GM21529 (cell line): Measurements from ENCODE around the gene CITED1.
A peak's percentile ranks its signal among the peaks of the same experiment; 100 is the strongest.
"Not testable (repeated sequence)": the region's sequence is repeated elsewhere in the genome, so short reads cannot be mapped to it uniquely, and the experiment has no call there.

ENCODE experiments used
- ATAC-seq: cut with Tn5 transposase; IDR thresholded peaks from one replicate; pipeline ENCODE4 v1.9.1; 2021; ENCODE audit not compliant: unreplicated experiment

CITED1 gene, protein sequence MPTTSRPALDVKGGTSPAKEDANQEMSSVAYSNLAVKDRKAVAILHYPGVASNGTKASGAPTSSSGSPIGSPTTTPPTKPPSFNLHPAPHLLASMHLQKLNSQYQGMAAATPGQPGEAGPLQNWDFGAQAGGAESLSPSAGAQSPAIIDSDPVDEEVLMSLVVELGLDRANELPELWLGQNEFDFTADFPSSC

GRCh38 chrX:72305286-72306084 is at the start of gene CITED1:
Gene CITED1, minus strand, starts transcription at chrX:72305914. Its CDS starts 3,045 bp downstream, at chrX:72302869.
- ATAC-seq: no peak

- ATAC-seq: no peak
Measured at GRCh38 chrX:72352786-72353185, 47.1 kb upstream of the CITED1 start.

GRCh38 chrX:72351606-72352334 is 46.1 kb upstream of the CITED1 start:
- no peak for ATAC-seq

DNA sequence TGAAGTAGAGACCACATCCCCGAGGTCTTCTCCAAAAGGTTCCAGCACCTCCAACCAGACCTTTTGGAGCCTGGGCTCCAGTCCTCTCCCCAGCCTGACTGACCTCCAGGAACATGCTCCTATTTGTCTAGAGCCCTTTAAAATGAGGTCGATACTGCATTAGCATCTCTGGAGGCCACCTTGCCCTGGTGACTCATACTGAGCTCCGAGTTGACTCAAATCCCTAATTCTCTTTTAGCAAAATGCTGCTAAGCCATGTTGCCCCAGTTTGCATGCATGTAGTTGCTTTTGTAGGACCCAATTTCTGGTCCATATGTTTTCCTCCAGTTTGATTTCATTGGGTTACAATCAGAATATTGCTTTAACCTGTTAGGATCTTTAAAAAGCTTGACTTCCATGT is 43.5 kb upstream of the CITED1 start:
- ATAC-seq: peak; percentile 97

DNA sequence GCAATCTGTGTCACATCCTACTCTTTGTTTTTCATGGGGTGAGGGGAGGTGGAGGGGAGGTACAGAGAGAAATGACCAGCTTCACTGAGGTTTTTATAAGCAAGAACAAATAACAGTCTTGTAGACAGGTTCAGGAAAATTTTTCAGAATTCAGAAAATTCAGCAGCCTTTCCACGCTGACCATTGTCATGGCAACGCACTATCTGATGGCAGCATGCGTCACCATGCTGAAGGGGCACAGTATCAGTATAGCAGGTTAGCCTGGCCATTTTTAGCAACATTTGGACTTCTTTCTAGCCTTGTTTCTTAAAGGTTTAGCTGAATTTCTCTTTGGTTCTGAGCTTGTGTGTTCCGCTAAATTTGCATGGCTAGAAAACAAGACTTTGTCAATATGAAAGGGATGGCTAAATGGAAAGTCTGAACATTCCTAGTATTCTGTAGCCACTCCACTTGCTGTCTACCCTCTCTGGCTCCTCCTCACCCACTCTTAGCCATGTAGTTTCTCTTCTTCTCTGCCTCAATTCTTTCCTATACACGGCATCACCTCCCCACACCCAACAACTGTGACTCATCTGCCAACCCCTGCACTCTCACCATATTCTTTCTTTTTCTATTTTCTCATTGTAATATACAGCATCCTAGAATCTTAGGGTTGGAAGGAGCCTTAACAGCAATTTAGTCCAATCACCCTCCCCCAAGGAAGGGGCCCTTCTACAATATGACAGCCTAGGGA is 42.7 kb upstream of the CITED1 start:
- no peak for ATAC-seq

DNA sequence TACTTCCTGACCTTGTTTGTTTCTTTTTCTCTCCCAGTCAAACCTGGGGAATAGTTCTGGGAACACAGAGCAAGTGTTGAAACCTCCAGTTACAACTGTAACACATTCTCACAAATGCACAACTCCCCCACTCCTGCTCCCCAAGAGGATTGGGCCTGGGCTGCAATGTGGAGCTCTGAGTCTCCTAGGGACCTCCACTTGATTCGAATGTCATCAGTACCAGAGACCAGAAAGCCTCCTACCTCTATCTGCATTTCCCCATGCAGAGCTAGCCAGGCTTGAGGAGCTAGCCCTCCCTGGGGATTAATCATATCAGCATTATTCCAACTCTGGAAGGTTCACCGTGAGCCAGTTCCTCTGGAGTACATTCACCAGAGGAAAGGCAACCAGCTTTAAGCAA is 41.7 kb upstream of the CITED1 start:
- no peak for ATAC-seq

DNA sequence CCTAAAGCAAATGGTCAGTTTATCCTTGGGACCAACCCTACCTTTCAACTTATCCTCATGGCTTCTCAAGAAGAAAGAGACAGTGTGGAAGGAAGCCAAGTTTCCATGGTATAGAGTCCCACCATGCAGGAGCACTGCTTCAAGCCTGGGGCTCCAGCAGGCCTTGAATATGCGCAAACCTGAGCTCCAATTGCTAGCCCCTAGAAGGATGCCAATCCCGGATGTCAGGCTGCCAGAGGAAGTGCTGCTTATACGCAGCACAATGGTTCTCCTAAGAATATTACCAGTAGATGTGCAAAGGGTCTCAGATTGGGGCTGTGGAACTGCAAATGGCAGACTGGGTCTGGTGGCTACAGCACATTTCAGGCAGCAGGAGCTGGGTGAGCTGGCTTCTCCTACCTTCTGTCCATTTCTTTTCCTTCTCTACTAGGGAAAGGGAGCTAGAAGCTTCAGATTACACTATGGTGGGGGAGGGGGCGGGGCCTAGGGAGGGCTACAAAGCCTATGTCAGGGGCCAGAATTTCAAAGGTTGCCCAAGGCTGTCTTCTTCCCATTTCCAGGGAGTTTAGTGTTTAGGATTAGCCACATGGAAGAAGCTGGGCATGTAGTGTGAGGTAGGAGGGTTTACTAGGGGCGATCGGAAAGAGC is 40.7 kb upstream of the CITED1 start:
- no peak for ATAC-seq

- ATAC-seq: no peak
Measured at GRCh38 chrX:72340626-72341025, 34.9 kb upstream of the CITED1 start.

DNA sequence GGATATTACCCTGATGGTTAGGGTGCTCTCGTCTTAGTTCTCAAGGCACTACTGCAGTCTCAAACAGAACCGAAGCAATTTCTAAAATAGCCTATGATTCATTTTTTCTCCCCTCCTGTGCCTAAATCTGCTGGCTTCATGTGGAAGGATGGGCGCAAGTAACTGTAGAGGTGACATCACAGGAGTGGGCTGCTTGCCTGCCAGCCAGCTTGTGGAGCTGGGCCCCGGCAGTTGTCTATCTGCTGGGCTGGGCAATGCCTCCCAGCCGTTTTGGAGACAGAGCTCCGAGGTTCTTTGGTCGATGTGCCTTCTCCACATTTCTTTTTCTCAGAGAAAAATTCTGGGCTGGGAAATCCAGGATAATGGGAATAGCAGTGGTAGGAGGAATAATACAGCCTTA is 34.3 kb upstream of the CITED1 start:
- no peak for ATAC-seq

GRCh38 chrX:72330131-72330530 is 24.4 kb upstream of the CITED1 start:
- no peak for ATAC-seq

DNA sequence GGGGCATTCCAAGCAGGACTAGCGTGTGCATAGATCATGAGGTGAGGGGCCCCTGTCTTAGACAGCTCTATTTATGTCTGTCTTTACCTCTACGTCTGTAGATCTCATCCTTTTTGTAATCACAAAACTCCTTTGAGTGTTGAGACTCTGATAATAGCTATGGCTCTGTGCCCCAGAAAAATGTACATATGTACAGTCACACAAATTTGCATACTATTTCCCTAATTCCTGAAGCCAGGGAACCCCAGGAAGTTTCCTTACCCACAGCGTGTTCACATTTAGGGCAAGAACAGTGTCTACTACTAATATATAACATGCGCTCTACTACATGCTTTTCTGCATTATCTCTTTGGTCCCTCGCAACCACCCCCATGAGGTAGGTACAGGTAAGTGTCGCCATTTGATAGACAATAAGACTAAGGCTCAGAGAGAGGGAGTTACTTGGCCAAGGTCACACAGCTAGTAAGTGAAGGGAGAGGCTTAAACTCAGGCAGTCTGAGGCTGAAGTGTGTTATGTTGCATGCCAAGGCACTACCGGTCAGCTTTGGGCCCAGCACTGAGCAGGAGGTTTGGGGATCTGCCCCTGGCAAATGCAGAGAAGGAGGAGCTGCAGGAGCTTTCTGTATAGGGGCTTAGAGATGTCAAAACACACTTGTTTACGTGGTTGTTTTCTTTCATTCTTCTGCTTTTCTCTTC is 21.0 kb upstream of the CITED1 start:
- no peak for ATAC-seq

DNA sequence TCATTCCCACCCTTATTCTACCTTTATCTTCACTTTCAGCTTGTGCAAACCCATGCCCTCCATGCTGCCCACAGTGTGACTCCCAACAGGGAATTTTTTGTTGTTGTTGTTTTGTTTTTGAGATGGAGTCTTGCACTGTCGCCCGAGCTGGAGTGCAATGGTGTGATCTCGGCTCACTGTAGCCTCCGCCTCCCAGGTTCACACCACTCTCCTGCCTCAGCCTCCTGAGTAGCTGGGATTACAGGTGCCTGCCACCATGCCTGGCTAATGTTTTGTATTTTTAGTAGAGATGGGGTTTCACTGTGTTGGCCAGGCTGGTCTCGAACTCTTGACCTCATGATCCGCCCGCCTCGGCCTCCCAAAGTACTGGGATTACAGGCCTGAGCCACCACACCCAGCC is 13.9 kb upstream of the CITED1 start:
- not testable (repeated sequence) for ATAC-seq

GRCh38 chrX:72317139-72317538 is 11.4 kb upstream of the CITED1 start:
- ATAC-seq: no peak

- no peak for ATAC-seq
Measured at GRCh38 chrX:72316408-72317110, 10.8 kb upstream of the CITED1 start.

DNA sequence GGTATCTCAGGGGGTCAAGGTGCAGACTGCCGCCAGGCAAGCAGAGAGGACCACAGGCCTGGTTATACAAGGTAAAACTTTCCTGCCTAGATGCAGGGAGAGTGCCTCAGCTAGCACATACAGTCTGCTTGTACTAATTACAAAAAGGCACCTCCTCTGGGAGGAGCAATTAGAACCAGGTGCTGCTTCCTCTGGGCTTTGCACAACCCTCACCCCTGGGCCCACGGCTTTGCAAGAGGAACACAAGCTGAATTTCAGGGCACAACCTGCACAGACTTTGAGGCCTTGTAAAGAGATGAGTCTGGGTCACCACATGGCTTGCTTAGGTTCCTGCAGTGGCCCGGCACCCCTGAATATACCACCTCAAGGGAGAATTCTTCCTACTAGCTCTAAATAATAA is 9.2 kb upstream of the CITED1 start:
- ATAC-seq: no peak

DNA sequence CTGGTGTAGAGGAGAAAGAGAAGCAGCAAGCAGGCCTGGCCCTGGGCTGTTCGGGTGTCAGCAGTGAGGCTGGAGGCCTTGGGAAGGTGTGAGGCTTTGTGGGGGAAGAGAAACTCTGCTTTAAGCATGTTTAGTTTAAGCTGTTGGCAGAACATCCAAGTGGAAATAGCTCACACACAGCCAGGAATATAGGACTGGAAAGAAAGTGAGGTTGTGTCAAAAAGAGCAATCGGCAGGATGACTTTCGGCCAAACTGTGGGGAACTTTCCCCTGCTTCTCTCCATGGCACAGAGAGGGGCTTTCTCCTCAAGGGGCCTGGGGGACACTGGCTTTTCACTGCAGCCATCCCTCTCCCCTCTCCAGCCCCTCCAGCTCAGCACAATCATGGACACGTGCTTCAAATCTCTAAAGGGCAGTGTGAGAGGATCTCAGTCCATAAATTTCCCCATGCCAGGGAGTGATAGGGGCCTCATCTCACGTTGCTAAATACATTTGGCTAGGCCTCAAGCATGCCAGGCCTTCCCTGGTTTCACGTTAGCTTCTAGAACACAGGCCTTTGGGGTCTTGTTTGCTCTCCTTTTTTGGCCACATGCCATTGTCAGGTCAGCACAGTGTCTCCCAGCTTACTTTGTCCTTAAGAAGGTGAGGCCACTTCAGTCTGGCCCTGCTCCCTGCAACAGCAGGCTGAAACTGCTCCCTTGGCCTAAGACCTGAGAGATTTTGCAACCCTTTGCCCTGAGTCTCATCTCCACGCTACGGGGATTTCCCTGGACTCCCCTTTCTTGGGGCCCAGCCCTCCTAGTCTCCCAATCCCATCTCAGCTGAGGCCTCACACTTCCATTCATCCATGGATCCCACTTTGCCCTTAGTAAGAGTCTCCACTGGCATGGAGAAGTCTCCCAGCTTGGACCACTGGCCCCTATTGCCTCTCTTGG is 8.3 kb upstream of the CITED1 start:
- no peak for ATAC-seq

GRCh38 chrX:72312311-72312940 is 6.7 kb upstream of the CITED1 start:
- no peak for ATAC-seq
